HepG2 (cell line): ENCODE results near the gene SMYD4. TPM values are rescaled to one million over a fixed set of nuclear protein-coding genes. Genes with fewer than 3 reads are reported as not detected.

ENCODE experiments used
- CBX5 ChIP-seq: sonication (generic); formaldehyde crosslinking; IDR thresholded peaks from 2 replicates; pipeline ENCODE4 v1.4.0; 2020; ENCODE audit warnings: missing genetic modification reagents, borderline replicate concordance
- FOXK2 ChIP-seq: fragments of 450-650 bp; IDR thresholded peaks from 2 replicates; pipeline ENCODE4 v1.6.1; 2016
- GATA4 ChIP-seq: sonication (generic); IDR thresholded peaks from 2 replicates; pipeline ENCODE4 v1.6.1; 2016; ENCODE audit warnings: antibody characterized with exemption, low read depth, borderline replicate concordance
- HDAC1 ChIP-seq: sonication (generic); formaldehyde crosslinking; IDR thresholded peaks from 2 replicates; pipeline ENCODE4 v1.5.1; 2020; ENCODE audit warnings: mild to moderate bottlenecking, missing genetic modification reagents
- HINFP ChIP-seq: sonication (generic); formaldehyde crosslinking; IDR thresholded peaks from 2 replicates; pipeline ENCODE4 v1.4.0; 2020; ENCODE audit warnings: low read depth, mild to moderate bottlenecking, missing genetic modification reagents
- LCORL ChIP-seq, 2 experiments: fragments of 450-650 bp in 1 of 2; sonication (generic) in 1 of 2; formaldehyde crosslinking in 1 of 2; IDR thresholded peaks; 2 replicates each; pipeline versions ENCODE4 v1.5.0 to v1.6.1; 2017 to 2020; ENCODE audit warnings: antibody characterized with exemption in 1 of 2, missing genetic modification reagents in 1 of 2
- MAF1 ChIP-seq: sonication (generic); formaldehyde crosslinking; IDR thresholded peaks from 2 replicates; pipeline ENCODE4 v1.5.0; 2020; ENCODE audit warnings: missing genetic modification reagents, borderline replicate concordance
- MATR3 ChIP-seq: sonication (generic); formaldehyde crosslinking; IDR thresholded peaks from 2 replicates; pipeline ENCODE4 v1.4.0; 2020; ENCODE audit warnings: missing genetic modification reagents
- MIER2 ChIP-seq: IDR thresholded peaks from 2 replicates; pipeline ENCODE4 v1.6.1; 2016; ENCODE audit warnings: missing biosample characterization, missing genetic modification reagents
- NFIB ChIP-seq: sonication (generic); formaldehyde crosslinking; IDR thresholded peaks from 2 replicates; pipeline ENCODE4 v1.9.0; 2021; ENCODE audit warnings: missing genetic modification reagents, mild to moderate bottlenecking, borderline replicate concordance
- PAF1 ChIP-seq: IDR thresholded peaks from 2 replicates; pipeline ENCODE4 v1.6.1; 2016; ENCODE audit warnings: missing genetic modification reagents, missing compliant biosample characterization
- PBX2 ChIP-seq: IDR thresholded peaks from 2 replicates; pipeline ENCODE4 v1.6.1; 2016; ENCODE audit warnings: control low read depth
- POLR2AphosphoS5 ChIP-seq: IDR thresholded peaks from 2 replicates; pipeline ENCODE4 v1.6.1; 2012; ENCODE audit warnings: low read depth, low read length
- RARA ChIP-seq: IDR thresholded peaks from 2 replicates; pipeline ENCODE4 v1.6.1; 2016; ENCODE audit warnings: missing genetic modification reagents, missing compliant biosample characterization
- RFXANK ChIP-seq: IDR thresholded peaks from 2 replicates; pipeline ENCODE4 v1.6.1; 2016
- SALL1 ChIP-seq: sonication (generic); formaldehyde crosslinking; IDR thresholded peaks from 2 replicates; pipeline ENCODE4 v1.8.0; 2022; ENCODE audit warnings: mild to moderate bottlenecking, missing genetic modification reagents
- SATB2 ChIP-seq: sonication (generic); formaldehyde crosslinking; IDR thresholded peaks from 2 replicates; pipeline ENCODE4 v1.5.0; 2020; ENCODE audit warnings: missing genetic modification reagents
- SOX5 ChIP-seq: IDR thresholded peaks from 2 replicates; pipeline ENCODE4 v1.6.1; 2016; ENCODE audit warnings: borderline replicate concordance
- SPEN ChIP-seq: sonication (generic); formaldehyde crosslinking; IDR thresholded peaks from 2 replicates; pipeline ENCODE4 v1.5.1; 2020; ENCODE audit warnings: low read depth, mild to moderate bottlenecking, missing genetic modification reagents
- TBL1XR1 ChIP-seq: fragments of 150-350 bp; IDR thresholded peaks from 2 replicates; pipeline ENCODE4 v1.6.1; 2014; ENCODE audit warnings: borderline replicate concordance, low read length; ENCODE audit not compliant: partially characterized antibody
- TCF7 ChIP-seq: sonication (generic); IDR thresholded peaks from 2 replicates; pipeline ENCODE4 v1.6.1; 2016; ENCODE audit warnings: antibody characterized with exemption, low read depth
- WIZ ChIP-seq: sonication (generic); formaldehyde crosslinking; IDR thresholded peaks from 2 replicates; pipeline ENCODE4 v1.5.1; 2020; ENCODE audit warnings: mild to moderate bottlenecking, missing genetic modification reagents
- ZNF280B ChIP-seq: sonication (generic); formaldehyde crosslinking; IDR thresholded peaks from 2 replicates; pipeline ENCODE4 v1.5.0; 2020; ENCODE audit warnings: missing genetic modification reagents, mild to moderate bottlenecking, borderline replicate concordance
- ZNF33B ChIP-seq: sonication (generic); formaldehyde crosslinking; IDR thresholded peaks from 2 replicates; pipeline ENCODE4 v1.5.1; 2020; ENCODE audit warnings: mild to moderate bottlenecking, missing genetic modification reagents
- ZNF354B ChIP-seq: sonication (generic); formaldehyde crosslinking; IDR thresholded peaks from 2 replicates; pipeline ENCODE4 v1.8.0; 2022; ENCODE audit warnings: mild to moderate bottlenecking, missing genetic modification reagents
- ZNF382 ChIP-seq: sonication (generic); formaldehyde crosslinking; IDR thresholded peaks from 2 replicates; pipeline ENCODE4 v1.5.0; 2020; ENCODE audit warnings: missing genetic modification reagents, mild to moderate bottlenecking, borderline replicate concordance
- ZNF570 ChIP-seq: sonication (generic); formaldehyde crosslinking; IDR thresholded peaks from 2 replicates; pipeline ENCODE4 v1.4.0; 2020; ENCODE audit warnings: mild to moderate bottlenecking, missing genetic modification reagents, borderline replicate concordance
- ZNF598 ChIP-seq: sonication (generic); formaldehyde crosslinking; IDR thresholded peaks from 2 replicates; pipeline ENCODE4 v1.5.1; 2020; ENCODE audit warnings: mild to moderate bottlenecking, missing genetic modification reagents, borderline replicate concordance
- polyA plus RNA-seq, 8 experiments: library from polyadenylated mRNA; depleted of rRNA in 3 of 8; stranded (reverse) in 7 of 8; unstranded in 1 of 8; fragments of >200 nt; fragmentation: Illumina TruSeq in 4 of 8; extraction: Trizol in 4 of 8; gene quantifications; 2 replicates each; pipeline versions ENCODE4 v1.2.1 to v1.2.3, GENCODE V29; 2011 to 2016; ENCODE audit warnings: low read depth in 4 of 8, missing spikeins in 1 of 8, mixed read lengths in 1 of 8; ENCODE audit not compliant: insufficient read depth in 1 of 8
- total RNA-seq, 5 experiments: library from RNA; depleted of rRNA; stranded (reverse); fragments of >200 nt; fragmentation: Illumina TruSeq; extraction: Trizol; gene quantifications; 2 replicates each; pipeline ENCODE4 v1.2.3, GENCODE V29; 2016; ENCODE audit warnings: low read depth in 1 of 5

Gene SMYD4
- total and polyA plus RNA-seq, 2 of the 13 experiments (the other 11 are each of a cell fraction or from before 2014, with no cell fraction given), result 7.4 to 11.3 TPM

GRCh38 chr17:1736348-1737281, 93.1 kb downstream of the SMYD4 start (continued):
- peak; percentile 83; the same call in 1 of the 2 replicates for TF ChIP-seq MAF1 (CRISPR knock-in tag)
- TF ChIP-seq MATR3 (CRISPR knock-in tag), result no peak
- TF ChIP-seq TBL1XR1, result peak; percentile 93
- no peak; the same call in 1 of the 2 replicates for TF ChIP-seq ZNF280B (CRISPR knock-in tag)
- TF ChIP-seq GATA4, result peak; percentile 83; the same call in 1 of the 2 replicates
- TF ChIP-seq ZNF570, result 0 out of 2 replicates have a peak, but pooled peaks have one; percentile 70
- peak; percentile 81 for TF ChIP-seq SPEN
- TF ChIP-seq NFIB (CRISPR knock-in tag), result peak; percentile 99
- peak; percentile 74 for TF ChIP-seq HINFP
- TF ChIP-seq PBX2 (CRISPR knock-in tag), result no peak
- TF ChIP-seq SALL1 (CRISPR knock-in tag), result peak; percentile 88
- TF ChIP-seq PAF1 (CRISPR knock-in tag), result no peak; the same call in 1 of the 2 replicates
- TF ChIP-seq FOXK2, result peak; percentile 96
- TF ChIP-seq ZNF33B, result no peak
- TF ChIP-seq POLR2AphosphoS5, result 0 out of 2 replicates have a peak, but pooled peaks have one; percentile 50
- TF ChIP-seq MIER2 (CRISPR knock-in tag), result no peak
- peak; percentile 99 for TF ChIP-seq RARA (CRISPR knock-in tag)
- TF ChIP-seq TCF7, result peak; percentile 55; the same call in 1 of the 2 replicates
- TF ChIP-seq ZNF598, result no peak
- peak; percentile 86; the same call in 1 of the 2 replicates for TF ChIP-seq SOX5 (CRISPR knock-in tag)
- peak; percentile 25; the same call in 1 of the 2 replicates for TF ChIP-seq SATB2 (CRISPR knock-in tag)
- peak; percentile 16; the same call in 1 of the 2 replicates for TF ChIP-seq CBX5
- no peak for TF ChIP-seq ZNF382 (CRISPR knock-in tag)
- no peak for TF ChIP-seq WIZ (CRISPR knock-in tag)
- peak; percentile 98 for TF ChIP-seq HDAC1 (CRISPR knock-in tag)
- no peak for TF ChIP-seq LCORL (IDR thresholded peaks at IDR 0.05)
- peak; percentile 90 for TF ChIP-seq LCORL (CRISPR knock-in tag; IDR thresholded peaks at IDR 0.05)
- no peak for TF ChIP-seq RFXANK (CRISPR knock-in tag)
- peak; percentile 60; the same call in 1 of the 2 replicates for TF ChIP-seq ZNF354B
